Measurements from ENCODE around the gene MYO7B.

DNA sequence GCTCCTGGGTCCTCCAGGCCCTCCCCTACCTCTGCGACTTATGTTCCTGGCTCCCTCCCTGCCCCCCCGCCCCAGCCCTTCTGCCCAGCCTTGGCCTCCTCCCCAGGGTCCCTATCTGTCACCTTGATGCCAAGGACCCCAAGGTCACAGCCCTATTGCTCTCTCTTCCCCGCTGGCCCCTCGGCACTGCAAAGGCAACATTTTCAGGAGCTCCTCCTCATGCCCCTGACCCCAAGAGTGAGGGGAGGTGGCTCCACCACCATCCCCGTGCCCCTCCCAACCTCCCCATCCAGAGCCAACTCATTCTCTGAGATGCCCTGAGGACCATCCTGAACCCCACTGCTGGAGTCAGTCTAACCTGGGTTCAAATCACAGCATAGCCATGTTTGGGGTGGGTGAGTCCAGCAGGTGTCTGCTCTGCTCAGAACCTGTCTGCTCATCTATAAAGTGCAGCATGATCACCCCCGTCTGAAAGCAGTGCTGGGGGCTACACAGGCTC is 128.1 kb downstream of the MYO7B start:
- TF ChIP-seq EZH2 (IDR thresholded peaks at IDR 0.05; ENCODE audit: low read length, missing control alignments) = no peak
- TF ChIP-seq, protein P1, sequence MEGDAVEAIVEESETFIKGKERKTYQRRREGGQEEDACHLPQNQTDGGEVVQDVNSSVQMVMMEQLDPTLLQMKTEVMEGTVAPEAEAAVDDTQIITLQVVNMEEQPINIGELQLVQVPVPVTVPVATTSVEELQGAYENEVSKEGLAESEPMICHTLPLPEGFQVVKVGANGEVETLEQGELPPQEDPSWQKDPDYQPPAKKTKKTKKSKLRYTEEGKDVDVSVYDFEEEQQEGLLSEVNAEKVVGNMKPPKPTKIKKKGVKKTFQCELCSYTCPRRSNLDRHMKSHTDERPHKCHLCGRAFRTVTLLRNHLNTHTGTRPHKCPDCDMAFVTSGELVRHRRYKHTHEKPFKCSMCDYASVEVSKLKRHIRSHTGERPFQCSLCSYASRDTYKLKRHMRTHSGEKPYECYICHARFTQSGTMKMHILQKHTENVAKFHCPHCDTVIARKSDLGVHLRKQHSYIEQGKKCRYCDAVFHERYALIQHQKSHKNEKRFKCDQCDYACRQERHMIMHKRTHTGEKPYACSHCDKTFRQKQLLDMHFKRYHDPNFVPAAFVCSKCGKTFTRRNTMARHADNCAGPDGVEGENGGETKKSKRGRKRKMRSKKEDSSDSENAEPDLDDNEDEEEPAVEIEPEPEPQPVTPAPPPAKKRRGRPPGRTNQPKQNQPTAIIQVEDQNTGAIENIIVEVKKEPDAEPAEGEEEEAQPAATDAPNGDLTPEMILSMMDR (conservative IDR thresholded peaks at IDR 0.05 in 1 of 2, IDR thresholded peaks at IDR 0.05 in 1 of 2; ENCODE audit: low read depth in 1 of 2, low read length in 2 of 2) = no peak
